Embryonic facial prominence (tissue), 1 donor: Measurements from ENCODE around the gene PLOD1.
"Not testable (repeated sequence)": the region's sequence is repeated elsewhere in the genome, so short reads cannot be mapped to it uniquely, and the experiment has no call there.

Source experiments
- DNase-seq: peaks from one replicate; pipeline ENCODE4 v3.0.0-alpha.2; 2016; ENCODE audit errors: extremely low spot score

The PLOD1 gene

GRCh38 chr1:11938722-11939526, 4.4 kb downstream of the PLOD1 start:
- no peak for DNase-seq

DNA sequence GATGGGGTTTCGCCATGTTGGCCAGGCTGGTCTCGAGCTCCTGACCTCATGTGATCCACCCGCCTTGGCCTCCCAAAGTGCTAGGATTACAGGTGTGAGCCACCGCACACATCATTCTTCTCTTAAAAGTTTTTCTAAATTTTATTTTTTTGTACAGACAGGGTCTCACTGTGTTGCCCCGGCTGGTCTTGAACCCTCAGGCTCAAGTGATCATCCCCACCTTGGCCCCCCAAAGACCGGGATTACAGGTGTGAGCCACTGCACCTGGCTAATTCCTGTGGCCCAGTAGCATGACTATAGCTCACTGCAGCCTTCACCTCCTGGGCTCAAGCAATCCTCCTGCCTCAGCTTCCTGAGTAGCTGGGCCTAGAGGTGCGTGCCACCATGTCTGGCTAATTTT, 5.3 kb downstream of the PLOD1 start:
- DNase-seq, result not testable (repeated sequence)

DNA sequence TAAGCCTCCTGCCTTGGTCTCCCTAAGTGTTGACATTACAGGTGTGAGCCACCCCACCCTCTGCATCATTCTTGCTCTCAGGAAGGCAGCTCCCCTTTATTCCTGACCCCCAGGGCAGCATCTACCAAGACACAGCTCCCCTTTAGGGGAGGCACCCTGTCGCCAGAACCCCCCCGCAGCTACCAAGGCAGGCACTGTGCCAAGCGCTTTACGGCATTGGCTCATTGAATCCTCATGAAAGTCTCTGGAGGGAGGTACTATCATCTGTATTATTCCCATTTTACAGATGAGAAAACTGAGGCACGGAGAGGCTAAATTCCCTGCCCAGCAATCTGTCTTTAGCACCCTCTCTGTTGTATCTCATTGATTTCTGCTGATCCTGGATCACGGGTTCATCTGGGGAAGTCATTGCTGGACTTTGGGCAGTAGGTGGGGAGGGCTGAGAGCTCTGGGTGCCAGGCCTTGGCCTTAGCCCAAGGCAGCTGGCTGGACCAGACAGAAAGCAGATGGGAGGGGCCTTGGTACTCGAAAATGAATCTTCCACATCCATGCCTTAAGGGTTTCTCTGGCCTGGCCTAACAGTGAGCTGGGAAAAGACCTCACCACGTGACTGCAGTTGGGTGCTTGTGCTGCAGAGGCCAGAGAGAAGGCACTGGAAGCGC, 5.9 kb downstream of the PLOD1 start:
- DNase-seq, result no peak

DNA sequence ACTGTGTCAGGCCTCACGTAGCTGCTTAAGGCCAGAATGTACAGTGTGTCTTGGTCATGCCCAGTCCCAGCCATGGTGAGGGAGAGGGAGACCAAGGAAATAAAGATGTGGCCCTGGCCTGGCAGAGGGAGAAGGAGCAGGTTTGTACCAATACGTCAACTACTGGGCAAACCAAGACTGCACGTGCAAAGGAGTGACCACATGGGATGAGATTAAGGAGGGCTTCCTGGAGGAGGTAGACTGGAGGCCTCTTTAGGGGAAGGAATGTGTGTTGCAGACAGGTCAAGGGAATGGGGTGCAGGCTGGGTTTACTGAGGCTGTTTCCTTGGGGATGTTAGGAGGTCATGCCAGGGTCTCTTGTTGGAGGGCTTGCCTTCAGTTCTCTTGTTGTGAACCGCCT, 7.8 kb downstream of the PLOD1 start:
- no peak for DNase-seq

DNA sequence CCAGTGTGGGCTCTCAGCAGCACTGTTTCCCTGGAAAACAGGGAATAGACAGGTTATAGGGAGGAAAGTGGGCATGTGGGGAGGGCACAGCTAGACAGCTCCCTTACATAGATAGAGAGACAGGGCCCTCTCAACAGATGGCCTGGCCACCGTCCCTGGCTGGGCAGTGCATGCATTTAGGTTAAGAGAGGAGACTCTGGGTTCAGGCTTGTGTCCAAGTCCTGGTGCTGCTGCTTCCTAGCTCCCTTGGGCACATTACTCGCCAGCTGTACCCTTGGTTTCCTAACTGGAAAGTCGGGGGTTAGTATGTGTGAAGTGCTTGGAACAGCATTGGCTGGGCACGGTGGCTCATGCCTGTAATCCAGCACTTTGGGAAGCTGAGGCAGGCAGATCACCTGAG, 9.1 kb downstream of the PLOD1 start:
- no peak for DNase-seq

DNA sequence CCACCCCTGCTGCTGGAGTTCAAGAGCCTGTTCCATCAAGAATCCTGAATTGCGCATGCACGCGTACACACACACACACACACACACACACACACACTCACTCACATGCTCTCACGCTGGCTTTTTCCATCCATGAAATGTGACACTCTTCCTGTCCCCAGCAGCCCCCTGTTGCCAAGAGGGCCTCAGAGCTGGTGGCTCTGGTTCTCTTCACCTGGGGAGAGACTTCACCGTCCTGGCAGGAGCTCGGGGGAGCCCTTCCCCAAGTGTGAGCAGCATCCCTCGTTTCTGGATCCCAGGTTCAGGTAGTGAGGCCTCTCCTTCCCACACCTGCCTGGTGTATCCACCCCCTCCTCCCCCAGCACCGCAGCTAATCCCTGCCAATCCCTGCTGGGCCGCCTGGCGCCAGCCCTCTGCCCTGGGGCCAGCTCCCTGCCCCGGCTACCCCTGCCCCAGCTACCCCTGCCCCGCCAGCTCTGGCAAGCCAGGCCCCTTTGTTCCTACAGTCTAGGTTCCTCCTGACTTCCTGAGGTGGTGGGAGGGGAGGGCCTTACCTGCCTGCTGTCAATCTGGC, 9.9 kb downstream of the PLOD1 start:
- DNase-seq, result peak; percentile 66

DNA sequence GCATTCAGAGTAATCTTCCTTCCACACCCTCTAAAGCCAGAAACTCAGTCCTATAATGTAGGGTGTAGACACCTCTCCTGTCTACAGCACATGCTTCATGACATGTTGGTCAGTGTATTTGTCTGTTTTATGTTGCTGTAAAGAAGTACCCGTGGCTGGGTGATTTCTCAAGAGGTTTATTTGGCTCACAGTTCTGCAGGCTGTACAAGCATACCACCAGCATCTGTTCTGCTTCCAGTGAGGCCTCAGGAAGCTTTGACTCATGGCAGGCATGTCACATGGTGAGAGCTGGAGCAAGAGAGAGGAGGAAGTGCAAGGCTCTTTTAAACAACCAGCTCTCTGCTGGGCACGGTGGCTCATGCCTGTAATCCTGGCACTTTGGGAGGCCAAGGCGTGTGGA, 12.1 kb downstream of the PLOD1 start:
- DNase-seq, result no peak

- no peak for DNase-seq
These were observed 14.4 kb downstream of the PLOD1 start for GRCh38 chr1:11948822-11949458.

GRCh38 chr1:11951901-11952300, 17.4 kb downstream of the PLOD1 start:
- DNase-seq, result no peak

- DNase-seq, result no peak
These were observed 18.1 kb downstream of the PLOD1 start for GRCh38 chr1:11952455-11953109.

DNA sequence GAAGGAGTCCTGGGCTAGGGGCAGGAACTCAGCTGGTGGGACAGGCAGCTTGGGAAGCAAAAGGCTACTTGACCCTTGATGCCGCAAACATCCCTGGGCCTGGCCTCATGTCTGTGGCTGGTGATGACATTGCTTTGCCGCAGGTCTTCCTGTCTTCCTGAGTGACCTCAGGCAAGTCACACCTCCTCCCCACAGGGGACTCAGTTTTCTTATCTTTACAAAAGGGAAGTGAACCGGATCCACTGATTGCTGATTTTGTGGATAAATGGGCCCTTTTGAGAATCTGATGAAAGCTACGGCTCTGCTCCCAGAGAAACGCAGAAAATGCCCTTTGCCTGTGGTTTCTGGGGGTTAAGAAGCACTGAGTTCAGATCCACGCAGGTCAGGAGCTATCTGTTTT, 20.7 kb downstream of the PLOD1 start:
- no peak for DNase-seq

DNA sequence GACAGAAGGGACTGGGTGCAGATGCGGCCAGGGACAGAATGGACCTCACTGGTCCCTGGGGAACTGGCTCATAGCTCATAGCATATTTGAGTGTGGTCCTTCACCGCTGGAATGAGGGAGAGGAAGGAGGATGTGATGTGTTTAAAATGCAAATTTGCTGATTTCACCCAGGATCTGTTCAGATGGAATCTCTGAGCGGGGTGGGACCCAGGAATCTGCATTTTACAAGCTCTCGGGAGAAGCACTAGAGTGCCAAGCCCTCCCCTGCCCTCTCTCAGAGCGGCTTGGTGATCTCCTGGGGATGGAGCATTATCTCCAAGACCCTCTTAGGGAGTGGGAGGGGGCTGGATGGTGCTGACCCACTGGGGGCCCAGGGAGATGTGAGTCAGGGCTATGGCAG, 22.9 kb downstream of the PLOD1 start:
- no peak for DNase-seq

- no peak for DNase-seq
These were observed 23.4 kb downstream of the PLOD1 start for GRCh38 chr1:11957897-11958296.

- no peak for DNase-seq
These were observed 25.8 kb downstream of the PLOD1 start for GRCh38 chr1:11960276-11960675.

- DNase-seq, result no peak
These were observed 26.2 kb downstream of the PLOD1 start for GRCh38 chr1:11960715-11961114.

DNA sequence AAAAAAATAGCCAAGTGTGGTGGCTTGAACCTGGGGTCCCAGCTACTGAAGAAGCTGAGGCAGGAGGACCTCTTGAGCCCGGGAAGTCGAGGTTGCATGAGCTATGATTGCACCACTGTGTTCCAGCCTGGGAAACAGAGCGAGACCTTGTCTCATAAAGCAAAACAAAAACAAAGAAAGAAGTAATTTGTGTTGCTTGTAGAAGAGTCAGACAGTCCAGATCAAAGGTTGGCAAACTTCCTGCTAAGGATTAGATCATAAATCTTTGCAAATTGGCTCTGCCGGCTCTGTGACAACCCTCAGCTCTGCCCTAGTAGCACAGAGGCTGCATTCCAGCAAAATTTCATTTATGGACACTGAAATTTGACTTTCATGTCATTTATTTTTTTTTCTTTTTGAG, 26.7 kb downstream of the PLOD1 start:
- DNase-seq, result no peak

DNA sequence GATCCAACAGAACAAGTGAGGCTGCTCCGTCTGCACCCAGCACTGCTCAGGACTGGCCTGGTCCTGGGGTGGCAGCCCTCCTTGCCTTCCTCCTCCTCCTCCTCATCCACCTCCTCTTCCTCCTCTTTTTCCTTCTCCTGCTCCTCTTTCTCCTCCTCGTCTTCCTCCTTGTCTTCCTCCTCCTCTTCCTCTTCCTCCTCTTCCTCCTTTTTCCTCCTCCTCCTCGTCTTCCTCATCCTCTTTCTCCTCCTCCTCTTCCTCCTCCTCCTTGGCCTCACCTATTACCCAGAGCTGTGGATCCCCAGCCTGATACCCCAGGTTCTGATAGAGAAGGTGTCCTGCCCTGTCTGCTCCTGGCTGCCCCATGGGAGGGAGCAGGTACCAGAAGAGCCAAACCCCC, 29.1 kb downstream of the PLOD1 start:
- no peak for DNase-seq

DNA sequence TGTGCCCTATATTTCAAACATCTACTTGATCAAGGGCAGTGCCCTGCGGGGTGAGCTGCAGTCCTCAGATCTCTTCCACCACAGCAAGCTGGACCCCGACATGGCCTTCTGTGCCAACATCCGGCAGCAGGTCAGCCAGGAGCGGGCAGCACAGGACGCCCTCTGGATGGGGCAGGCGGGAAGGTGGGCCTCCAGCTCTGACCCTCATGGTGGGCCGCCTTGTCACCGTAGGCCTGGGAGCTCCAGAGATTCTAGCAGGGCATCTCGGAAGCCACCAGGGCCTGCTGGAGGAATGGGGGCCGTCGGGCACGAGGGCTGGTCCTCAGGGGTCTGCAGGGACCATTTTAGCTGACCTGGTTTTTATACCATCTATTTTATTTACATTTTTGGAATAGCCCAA, 30.1 kb downstream of the PLOD1 start:
- no peak for DNase-seq

DNA sequence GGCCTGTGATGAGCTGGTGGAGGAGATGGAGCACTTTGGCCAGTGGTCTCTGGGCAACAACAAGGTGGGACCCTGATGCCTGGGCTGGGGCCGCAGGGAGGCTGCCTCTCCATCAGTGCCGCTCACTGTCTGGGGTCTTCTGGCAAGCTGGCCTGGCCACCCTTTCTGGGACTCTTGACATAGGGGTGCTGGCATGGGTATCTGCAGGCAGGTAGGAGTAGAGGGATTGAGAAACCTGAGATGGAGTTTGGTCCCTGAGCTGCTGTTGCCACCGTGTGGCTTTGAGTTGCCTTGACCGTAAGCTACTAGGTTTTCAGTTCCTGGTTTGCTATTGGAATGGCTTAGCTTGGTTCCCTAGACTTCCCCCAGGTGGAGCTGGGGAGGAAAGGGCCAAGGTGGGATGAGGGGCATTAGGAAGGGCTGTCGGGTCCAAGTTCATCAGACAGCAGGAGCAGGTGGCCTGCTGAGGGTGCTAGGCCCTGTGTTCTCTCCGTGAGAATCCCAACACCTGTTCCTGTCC, 32.6 kb downstream of the PLOD1 start:
- DNase-seq, result no peak

DNA sequence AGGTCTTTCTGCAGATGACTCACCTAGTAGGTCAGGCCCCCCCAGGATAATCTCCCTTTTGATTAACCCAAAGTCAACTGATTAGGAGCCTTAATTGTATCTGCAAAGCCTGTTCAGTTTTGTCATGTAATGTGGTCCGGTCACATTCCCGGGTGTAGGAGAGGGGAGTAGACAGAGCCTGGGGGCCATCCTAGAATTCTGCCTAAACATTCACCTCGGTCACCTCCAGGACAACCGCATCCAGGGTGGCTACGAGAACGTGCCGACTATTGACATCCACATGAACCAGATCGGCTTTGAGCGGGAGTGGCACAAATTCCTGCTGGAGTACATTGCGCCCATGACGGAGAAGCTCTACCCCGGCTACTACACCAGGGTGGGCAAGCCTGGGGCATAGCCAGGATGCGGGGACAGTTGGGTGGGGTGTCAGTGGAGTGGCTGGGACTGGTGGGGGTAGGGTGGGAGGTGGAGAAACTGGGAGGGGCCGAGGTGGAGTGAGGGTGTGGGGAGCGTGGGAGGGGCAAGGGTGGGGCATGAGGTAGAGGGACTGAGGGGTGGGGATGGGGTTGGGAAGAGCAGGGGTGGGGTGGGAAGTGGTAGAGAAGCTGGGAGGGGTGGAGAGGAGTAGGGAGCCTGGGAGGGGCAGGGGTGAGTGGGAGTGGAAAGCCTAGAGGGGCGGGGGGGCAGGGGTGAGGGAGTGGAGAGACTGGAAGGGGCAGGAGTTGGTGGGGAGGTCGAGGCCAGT, 36.1 kb downstream of the PLOD1 start:
- DNase-seq, result no peak

GRCh38 chr1:11977625-11978024, 43.1 kb downstream of the PLOD1 start:
- no peak for DNase-seq
